Measurements from ENCODE around the gene CACNA2D2. TPM values are rescaled to one million over a fixed set of nuclear protein-coding genes. Genes with fewer than 3 reads are reported as not detected.

Gene CACNA2D2
- total RNA-seq, 4 donors from 2014 or later = 1.5 to 3.3 (median 2.9) TPM

- 68 to 78% methylated on average over 9 of the region's 9 CpGs for WGBS, 2 donors
- Histone ChIP-seq H3K27ac (peak overlapping the region; percentile 5 to 76 (median 75)), H3K4me1 (peaks cover 22 to 34% of the 10 kb centered on the region in 2 donors), H3K27me3 (no peaks in the 10 kb centered on the region), H3K36me3 (no peaks in the 10 kb centered on the region), H3K9me3 (no peaks in the 10 kb centered on the region), H3K4me3 (replicated peaks in 1 of 3) (peak overlapping the region in 1 of 3 donors; percentile 40)
- intact Hi-C loops (cut with DNase I) = no loop called here
- no peak for DNase-seq
- no peak for TF ChIP-seq POLR2A (IDR thresholded peaks at IDR 0.05)
- TF ChIP-seq, protein P1, sequence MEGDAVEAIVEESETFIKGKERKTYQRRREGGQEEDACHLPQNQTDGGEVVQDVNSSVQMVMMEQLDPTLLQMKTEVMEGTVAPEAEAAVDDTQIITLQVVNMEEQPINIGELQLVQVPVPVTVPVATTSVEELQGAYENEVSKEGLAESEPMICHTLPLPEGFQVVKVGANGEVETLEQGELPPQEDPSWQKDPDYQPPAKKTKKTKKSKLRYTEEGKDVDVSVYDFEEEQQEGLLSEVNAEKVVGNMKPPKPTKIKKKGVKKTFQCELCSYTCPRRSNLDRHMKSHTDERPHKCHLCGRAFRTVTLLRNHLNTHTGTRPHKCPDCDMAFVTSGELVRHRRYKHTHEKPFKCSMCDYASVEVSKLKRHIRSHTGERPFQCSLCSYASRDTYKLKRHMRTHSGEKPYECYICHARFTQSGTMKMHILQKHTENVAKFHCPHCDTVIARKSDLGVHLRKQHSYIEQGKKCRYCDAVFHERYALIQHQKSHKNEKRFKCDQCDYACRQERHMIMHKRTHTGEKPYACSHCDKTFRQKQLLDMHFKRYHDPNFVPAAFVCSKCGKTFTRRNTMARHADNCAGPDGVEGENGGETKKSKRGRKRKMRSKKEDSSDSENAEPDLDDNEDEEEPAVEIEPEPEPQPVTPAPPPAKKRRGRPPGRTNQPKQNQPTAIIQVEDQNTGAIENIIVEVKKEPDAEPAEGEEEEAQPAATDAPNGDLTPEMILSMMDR (IDR thresholded peaks at IDR 0.05) = no peak
Observed at GRCh38 chr3:50340147-50340447, 163.3 kb downstream of the CACNA2D2 start.

DNA sequence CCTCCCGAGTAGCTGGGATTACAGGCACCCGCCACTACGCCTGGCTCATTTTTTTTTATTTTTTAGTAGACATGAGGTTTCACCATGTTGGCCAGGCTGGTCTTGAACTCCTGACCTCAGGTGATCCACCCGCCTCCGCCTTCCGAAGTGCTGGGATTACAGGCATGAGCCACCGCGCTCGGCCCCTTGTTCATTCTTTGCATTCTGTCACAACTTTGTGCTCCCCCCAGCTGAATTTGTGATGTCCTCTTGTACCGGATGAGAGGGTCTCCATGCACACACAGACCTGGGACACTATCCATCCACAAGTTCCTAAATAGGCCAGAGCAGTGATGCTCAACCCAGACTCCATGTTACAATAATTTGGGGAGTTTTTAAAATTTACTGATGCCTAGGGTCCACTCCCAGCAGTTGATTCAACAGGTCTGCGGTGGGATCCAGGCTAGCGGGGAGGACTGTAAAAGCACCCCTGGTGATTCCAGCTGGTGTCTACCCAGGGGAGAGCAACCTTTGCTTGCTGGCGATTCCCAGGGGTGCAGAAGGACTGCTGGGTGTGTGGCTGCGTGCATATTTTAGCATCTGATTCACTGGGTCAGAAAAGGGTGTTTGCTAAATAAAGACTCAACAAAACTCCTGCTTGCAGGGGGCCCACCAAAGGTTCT, 163.8 kb downstream of the CACNA2D2 start:
- 77 to 91% methylated on average over 11 to 14 of the region's 14 CpGs for WGBS, 2 donors
- no peak overlapping the region for H3K4me3 ChIP-seq (replicated peaks in 1 of 3)
- intact Hi-C loops (cut with DNase I) = no loop called here
- peaks cover 26 to 38% of the 10 kb centered on the region in 2 donors for H3K4me1 ChIP-seq
- no peak for DNase-seq
- no peak for TF ChIP-seq POLR2A (IDR thresholded peaks at IDR 0.05)
- TF ChIP-seq, protein P1 (IDR thresholded peaks at IDR 0.05) = no peak
- H3K36me3 ChIP-seq = no peaks in the 10 kb centered on the region
- peak overlapping the region; percentile 5 to 76 (median 75) for H3K27ac ChIP-seq
- no peaks in the 10 kb centered on the region for H3K9me3 ChIP-seq
- no peaks in the 10 kb centered on the region for H3K27me3 ChIP-seq

DNA sequence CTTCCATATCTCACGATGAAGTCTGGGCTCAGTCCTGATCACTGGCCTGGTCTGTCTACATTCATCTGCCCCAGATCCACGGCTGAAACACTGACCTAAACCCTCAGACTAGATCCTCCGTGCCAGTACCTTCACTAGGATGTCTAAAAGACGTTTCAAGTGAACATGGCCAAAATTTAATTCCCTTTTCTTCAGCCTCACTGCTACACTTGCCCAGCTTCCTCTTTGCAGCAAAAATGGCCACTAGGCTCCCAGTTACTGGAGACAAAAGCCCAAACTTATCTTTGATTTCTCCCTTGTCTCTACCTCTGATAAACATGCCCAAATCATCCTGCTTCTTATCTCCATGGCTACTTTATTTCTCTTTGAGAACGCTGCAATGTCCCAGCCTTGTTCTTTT, 164.5 kb downstream of the CACNA2D2 start:
- no peak overlapping the region for H3K4me3 ChIP-seq (replicated peaks in 1 of 3)
- H3K4me1 ChIP-seq = peaks cover 33 to 45% of the 10 kb centered on the region in 2 donors
- intact Hi-C loops (cut with DNase I) = no loop called here
- TF ChIP-seq POLR2A (IDR thresholded peaks at IDR 0.05) = no peak
- TF ChIP-seq, protein P1 (IDR thresholded peaks at IDR 0.05) = no peak
- WGBS, 2 donors = 76 to 89% methylated on average over 5 of the region's 5 CpGs
- H3K9me3 ChIP-seq = no peaks in the 10 kb centered on the region
- no peak for DNase-seq
- H3K27me3 ChIP-seq = no peaks in the 10 kb centered on the region
- no peaks in the 10 kb centered on the region for H3K36me3 ChIP-seq
- peak overlapping the region in 2 of 3 donors; percentile 91 to 96 for H3K27ac ChIP-seq

GRCh38 chr3:50337175-50337861, 166.1 kb downstream of the CACNA2D2 start:
- TF ChIP-seq, protein P1 (IDR thresholded peaks at IDR 0.05) = no peak
- TF ChIP-seq POLR2A (IDR thresholded peaks at IDR 0.05) = peak; percentile 62 to 91
- intact Hi-C loops (cut with DNase I) = no loop called here
- H3K27ac ChIP-seq = peak overlapping the region; percentile 91 to 96 (median 91)
- H3K9me3 ChIP-seq = no peaks in the 10 kb centered on the region
- DNase-seq = peak; percentile 100
- peak overlapping the region; percentile 49 to 79 (median 78) for H3K4me3 ChIP-seq (replicated peaks in 1 of 3)
- WGBS, 2 donors = 0% methylated on average over 2 to 6 of the region's 79 CpGs
- H3K27me3 ChIP-seq = no peaks in the 10 kb centered on the region
- peaks cover 36 to 61% of the 10 kb centered on the region in 2 donors for H3K4me1 ChIP-seq
- H3K36me3 ChIP-seq = no peaks in the 10 kb centered on the region
